Astrocyte of the cerebellum (primary cell): Measurements from ENCODE around the gene SLC6A12.

Source experiments
- DNase-seq: peaks from one replicate; pipeline ENCODE4 v3.0.0-alpha.2; 2011; ENCODE audit warnings: low read depth
- H3K4me3 ChIP-seq: 2 replicates; pipeline ENCODE4 v1.5.1; 2011; ENCODE audit warnings: mild to moderate bottlenecking, low read depth, low read length, moderate library complexity
- in situ Hi-C: cut with HindIII; loops from 2 replicates; pipeline ENCODE4 v1.10.0; 2017; ENCODE audit warnings: low sequenced_read_pairs
- TF ChIP-seq, protein P1 (sequence below): IDR thresholded peaks from 2 replicates; pipeline ENCODE4 v1.5.1; 2012; ENCODE audit warnings: low read length, low read depth, moderate library complexity, mild to moderate bottlenecking; ENCODE audit errors: missing control alignments

The SLC6A12 gene

DNA sequence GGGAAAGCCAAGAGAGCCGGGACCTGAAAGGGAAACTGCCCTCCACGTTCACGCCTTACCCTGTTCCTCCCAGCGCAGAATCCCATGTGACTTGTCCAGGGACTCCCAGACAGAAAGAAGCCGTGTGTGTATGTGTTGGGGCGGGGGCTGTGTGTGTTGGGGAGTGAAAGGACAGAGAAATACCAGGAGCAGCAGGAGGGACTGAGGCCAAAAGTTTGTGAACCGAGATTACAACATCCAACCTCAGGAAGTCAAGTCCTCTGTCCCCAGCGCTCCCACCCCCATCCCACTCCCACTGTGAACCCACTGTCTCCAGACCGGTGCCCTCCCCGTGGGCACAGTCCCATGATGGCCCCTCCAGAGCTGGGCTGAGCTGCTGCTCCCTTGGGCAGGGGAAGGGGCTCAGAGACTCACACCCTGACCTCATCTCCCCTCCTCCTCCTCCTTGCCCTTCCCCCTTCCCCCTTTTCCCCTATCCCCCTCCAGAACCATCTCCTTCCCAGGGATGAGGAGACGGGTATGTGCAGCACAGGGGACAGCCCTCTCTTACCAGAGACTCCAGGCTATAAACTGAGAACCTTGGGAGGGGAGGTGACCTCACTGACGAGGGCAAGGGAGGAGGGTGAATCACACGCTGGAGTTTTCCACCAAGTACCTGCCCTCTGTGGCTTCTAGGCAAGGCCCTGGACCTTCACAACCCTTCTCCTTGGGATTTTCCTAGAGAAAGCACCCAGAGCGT, at the start of gene SLC6A12:
TSS of gene SLC6A12 (minus strand) at position 155 of the 739 bp plus-strand sequence. CDS start 4,171 bp downstream, outside the sequence.
- TF ChIP-seq, protein P1, sequence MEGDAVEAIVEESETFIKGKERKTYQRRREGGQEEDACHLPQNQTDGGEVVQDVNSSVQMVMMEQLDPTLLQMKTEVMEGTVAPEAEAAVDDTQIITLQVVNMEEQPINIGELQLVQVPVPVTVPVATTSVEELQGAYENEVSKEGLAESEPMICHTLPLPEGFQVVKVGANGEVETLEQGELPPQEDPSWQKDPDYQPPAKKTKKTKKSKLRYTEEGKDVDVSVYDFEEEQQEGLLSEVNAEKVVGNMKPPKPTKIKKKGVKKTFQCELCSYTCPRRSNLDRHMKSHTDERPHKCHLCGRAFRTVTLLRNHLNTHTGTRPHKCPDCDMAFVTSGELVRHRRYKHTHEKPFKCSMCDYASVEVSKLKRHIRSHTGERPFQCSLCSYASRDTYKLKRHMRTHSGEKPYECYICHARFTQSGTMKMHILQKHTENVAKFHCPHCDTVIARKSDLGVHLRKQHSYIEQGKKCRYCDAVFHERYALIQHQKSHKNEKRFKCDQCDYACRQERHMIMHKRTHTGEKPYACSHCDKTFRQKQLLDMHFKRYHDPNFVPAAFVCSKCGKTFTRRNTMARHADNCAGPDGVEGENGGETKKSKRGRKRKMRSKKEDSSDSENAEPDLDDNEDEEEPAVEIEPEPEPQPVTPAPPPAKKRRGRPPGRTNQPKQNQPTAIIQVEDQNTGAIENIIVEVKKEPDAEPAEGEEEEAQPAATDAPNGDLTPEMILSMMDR = no peak
- H3K4me3 ChIP-seq = no peak within 1 kb of the TSS
- no peak for DNase-seq
- in situ Hi-C loops = no loop called here

DNA sequence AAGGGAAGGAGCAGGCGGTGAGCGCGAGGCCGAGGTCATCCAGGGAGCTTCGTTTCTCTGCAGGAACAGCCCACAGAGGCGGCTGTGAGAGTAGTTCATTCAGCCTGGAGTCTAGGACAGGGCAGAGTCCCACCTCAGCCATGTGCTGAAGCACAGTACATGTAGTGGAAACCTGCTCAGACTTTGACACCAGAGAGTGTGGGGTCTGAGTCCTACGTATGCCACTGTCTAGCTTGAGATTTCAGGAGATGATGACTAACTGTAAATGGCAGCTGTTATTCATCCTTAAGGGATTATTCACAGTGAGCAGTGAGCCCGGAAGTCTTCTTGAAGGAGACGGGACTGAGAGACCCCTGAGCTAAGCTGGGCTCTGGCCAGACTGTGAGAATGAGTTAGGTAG, 49.6 kb upstream of the SLC6A12 start:
- TF ChIP-seq, protein P1 = no peak
- in situ Hi-C loops = no loop called here
- no peak overlapping the region for H3K4me3 ChIP-seq
- no peak for DNase-seq

DNA sequence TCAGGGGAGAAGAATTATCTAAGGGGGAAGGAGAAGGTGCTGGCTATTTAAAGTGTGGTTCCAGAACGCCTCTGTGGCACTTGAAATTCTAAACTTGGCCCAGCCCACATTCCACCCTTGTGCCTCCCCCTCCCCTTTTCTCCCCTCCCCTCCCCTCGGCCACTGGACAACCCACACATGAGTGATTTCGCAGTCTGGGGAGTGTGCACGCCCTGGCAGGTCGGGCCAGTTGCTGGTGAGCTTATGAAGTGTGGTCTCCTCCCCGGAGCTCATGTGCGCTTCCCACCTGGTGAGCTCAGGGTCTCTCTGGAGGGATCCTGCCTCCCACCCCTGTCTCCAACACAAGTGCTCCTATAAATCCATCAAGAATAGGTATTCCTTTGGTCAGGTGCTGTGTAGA, 48.9 kb upstream of the SLC6A12 start, which contains the start of gene SLC6A13:
TSS of gene SLC6A13 (minus strand) at position 20 of the 400 bp plus-strand sequence. CDS start 2,784 bp downstream, outside the sequence.
- H3K4me3 ChIP-seq = no peak within 1 kb of the TSS
- TF ChIP-seq, protein P1 = no peak
- in situ Hi-C loops = no loop called here
- no peak for DNase-seq

DNA sequence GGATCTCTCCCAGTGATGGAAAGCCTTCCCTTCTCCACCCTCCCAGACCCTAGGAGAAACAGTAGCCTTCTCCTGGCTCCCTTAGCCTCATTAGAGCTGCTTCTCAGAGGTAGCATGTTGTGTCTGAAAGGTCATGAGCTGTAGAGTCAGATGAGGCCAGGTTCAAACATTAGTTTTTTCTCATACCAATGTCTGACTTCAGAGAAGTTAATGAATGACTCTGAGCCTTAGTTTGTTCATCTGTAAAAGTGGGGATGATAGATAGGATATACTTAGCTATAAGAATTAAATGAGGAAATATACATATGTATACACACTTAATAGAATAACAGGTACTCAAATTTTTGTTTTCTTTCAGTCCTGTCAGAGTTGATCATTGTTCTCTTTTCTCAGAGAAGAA, 48.2 kb upstream of the SLC6A12 start:
- TF ChIP-seq, protein P1 = no peak
- in situ Hi-C loops = no loop called here
- no peak overlapping the region for H3K4me3 ChIP-seq
- DNase-seq = no peak

DNA sequence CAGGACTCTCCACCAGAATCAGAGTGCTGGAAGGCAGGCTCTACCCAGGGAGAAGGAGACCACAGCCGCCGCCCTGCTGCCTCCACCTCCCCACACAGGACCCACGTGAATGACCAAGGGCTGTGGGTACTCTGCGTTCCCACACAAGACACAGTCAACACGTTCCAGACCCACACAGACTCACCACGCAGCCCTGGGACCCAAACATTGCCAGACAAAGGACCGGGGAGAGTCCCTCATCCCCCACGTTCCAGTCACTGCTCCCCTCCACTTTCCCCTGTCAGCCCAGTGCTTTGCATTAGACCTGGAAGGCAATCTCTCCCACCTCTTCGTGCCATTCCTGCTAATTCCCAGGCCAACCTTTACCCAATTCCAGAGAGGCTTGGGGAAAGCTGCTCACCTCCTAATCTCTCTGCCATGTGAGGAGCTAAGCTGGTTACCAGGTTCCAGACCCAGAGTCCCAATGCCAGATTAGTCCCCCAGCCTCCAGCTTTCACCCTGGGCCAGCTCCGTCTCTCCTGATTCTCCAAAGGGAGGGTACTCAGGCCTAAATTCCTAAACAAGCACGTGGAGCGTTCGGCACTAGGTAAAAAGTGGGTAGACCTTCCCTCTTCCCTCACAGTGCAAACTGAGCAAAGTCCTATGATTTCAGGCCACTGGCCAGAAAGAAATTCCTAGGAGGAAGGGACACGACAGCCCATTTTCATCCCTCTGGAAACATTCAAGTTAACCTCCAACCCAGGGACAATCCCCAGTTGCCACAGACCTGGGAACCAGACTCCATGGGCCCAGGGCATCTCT, 43.8 kb upstream of the SLC6A12 start:
- in situ Hi-C loops = no loop called here
- TF ChIP-seq, protein P1 = no peak
- DNase-seq = no peak
- no peak overlapping the region for H3K4me3 ChIP-seq

DNA sequence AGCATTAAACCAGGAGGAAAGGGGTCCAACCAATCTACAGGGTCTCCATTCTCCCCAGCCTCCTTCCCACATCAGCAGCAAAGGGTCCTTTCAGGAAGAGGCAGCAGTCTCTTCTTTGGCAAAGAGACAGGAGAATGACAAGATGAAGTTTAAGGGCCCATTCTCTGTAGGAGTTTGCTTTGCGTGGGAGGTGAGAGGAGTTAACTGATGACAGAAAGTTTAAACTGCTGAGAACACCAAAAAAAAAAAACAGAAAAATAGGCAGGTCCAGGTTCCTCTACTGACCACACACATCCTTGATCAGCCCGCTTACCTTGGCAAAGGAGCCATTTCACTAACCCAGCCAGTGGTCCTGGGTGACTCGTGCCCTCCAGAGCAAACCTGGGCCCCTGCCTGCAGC, 43.0 kb upstream of the SLC6A12 start:
- no peak overlapping the region for H3K4me3 ChIP-seq
- TF ChIP-seq, protein P1 = no peak
- DNase-seq = no peak
- in situ Hi-C loops = no loop called here
